ENCODE results near the gene FSTL3. TPM values are rescaled to one million over a fixed set of nuclear protein-coding genes. Genes with fewer than 3 reads are reported as not detected.
"Not testable (repeated sequence)": the region's sequence is repeated elsewhere in the genome, so short reads cannot be mapped to it uniquely, and the experiment has no call there.

The FSTL3 gene
- total RNA-seq, 1 experiment from 2014 or later, result 125 TPM

GRCh38 chr19:661427-662196 is 14.6 kb upstream of the FSTL3 start:
- peak; percentile 30 for DNase-seq (ENCODE audit: low read depth)

GRCh38 chr19:662207-662961 is 13.8 kb upstream of the FSTL3 start:
- no peak for DNase-seq (ENCODE audit: low read depth)

- peak; percentile 91 for DNase-seq (ENCODE audit: low read depth)
Measured at GRCh38 chr19:662962-663681, 13.1 kb upstream of the FSTL3 start, which contains the start of gene RNF126. Gene RNF126 (minus strand): TSS chr19:663214. CDS start chr19:663121, 93 bp downstream.

- no peak for DNase-seq (ENCODE audit: low read depth)
Measured at GRCh38 chr19:663682-664117, 12.5 kb upstream of the FSTL3 start.

GRCh38 chr19:664913-665443 is 11.2 kb upstream of the FSTL3 start:
- DNase-seq (ENCODE audit: low read depth), result peak; percentile 57

GRCh38 chr19:666985-667573 is 9.1 kb upstream of the FSTL3 start:
- DNase-seq (ENCODE audit: low read depth), result not testable (repeated sequence)

- DNase-seq (ENCODE audit: low read depth), result not testable (repeated sequence)
Measured at GRCh38 chr19:668675-669434, 7.3 kb upstream of the FSTL3 start.

- DNase-seq (ENCODE audit: low read depth), result no peak
Measured at GRCh38 chr19:670609-671075, 5.5 kb upstream of the FSTL3 start.

GRCh38 chr19:674282-675151 is 1.7 kb upstream of the FSTL3 start:
- DNase-seq (ENCODE audit: low read depth), result no peak

- DNase-seq (ENCODE audit: low read depth), result no peak
Measured at GRCh38 chr19:676007-676338, 219 bp upstream of the FSTL3 start.

GRCh38 chr19:677201-677600 is 1.0 kb downstream of the FSTL3 start:
- DNase-seq (ENCODE audit: low read depth), result peak; percentile 87

GRCh38 chr19:677601-678436 is 1.6 kb downstream of the FSTL3 start:
- no peak for DNase-seq (ENCODE audit: low read depth)

GRCh38 chr19:678791-679388 is 2.7 kb downstream of the FSTL3 start:
- no peak for DNase-seq (ENCODE audit: low read depth)

GRCh38 chr19:679418-680286 is 3.5 kb downstream of the FSTL3 start:
- DNase-seq (ENCODE audit: low read depth), result no peak

GRCh38 chr19:680287-681028 is 4.3 kb downstream of the FSTL3 start:
- peak; percentile 94 for DNase-seq (ENCODE audit: low read depth)

Measured in LHCN-M2 (cell line).